ENCODE data around the gene STK33.

GRCh38 chr11:8381871-8382396 is 212.1 kb downstream of the STK33 start:
- TF ChIP-seq CTCF (IDR thresholded peaks at IDR 0.05) (no peak), POLR2A (IDR thresholded peaks at IDR 0.05) (no peak)

All from body of pancreas (tissue), 4 donors.